Liver (tissue), 9 donors: ENCODE results near the gene SYNJ2. TPM values are rescaled to one million over a fixed set of nuclear protein-coding genes. Genes with fewer than 3 reads are reported as not detected.

ENCODE experiments used
- DNase-seq: peaks from one replicate; pipeline ENCODE4 v3.0.0-alpha.2; 2017; ENCODE audit warnings: low spot score
- H3K27ac ChIP-seq, 2 donors: one replicate each; pipeline ENCODE4 v1.7.0; 2013; ENCODE audit warnings: inconsistent platforms in 2 of 2, low read length in 2 of 2, control low read depth in 1 of 2, low read depth in 1 of 2, mild to moderate bottlenecking in 1 of 2
- H3K27me3 ChIP-seq, 4 donors: one replicate each; pipeline versions ENCODE4 v1.6.1 to v1.7.0; 2013; ENCODE audit warnings: low read length in 3 of 4, inconsistent platforms in 1 of 4, mild to moderate bottlenecking in 1 of 4, moderate library complexity in 1 of 4; ENCODE audit not compliant: control insufficient read depth in 4 of 4, insufficient read depth in 4 of 4
- H3K36me3 ChIP-seq, 4 donors: one replicate each; pipeline versions ENCODE4 v1.6.1 to v1.7.0; 2013; ENCODE audit warnings: low read length in 3 of 4, mild to moderate bottlenecking in 3 of 4, low read depth in 1 of 4, moderate library complexity in 1 of 4; ENCODE audit not compliant: control insufficient read depth in 4 of 4, insufficient read depth in 3 of 4
- H3K4me1 ChIP-seq, 4 donors: one replicate each; pipeline versions ENCODE4 v1.6.1 to v1.7.0; 2013; ENCODE audit warnings: low read length in 3 of 4, mild to moderate bottlenecking in 3 of 4, moderate library complexity in 1 of 4; ENCODE audit not compliant: control insufficient read depth in 4 of 4, insufficient read depth in 4 of 4
- H3K4me3 ChIP-seq, 3 donors: one replicate each; pipeline versions ENCODE4 v1.6.1 to v1.7.0; 2013; ENCODE audit warnings: low read length in 3 of 3, control low read depth in 1 of 3, low read depth in 1 of 3, mild to moderate bottlenecking in 1 of 3
- H3K9ac ChIP-seq, 2 donors: one replicate each; pipeline ENCODE4 v1.7.0; 2013; ENCODE audit warnings: low read length in 2 of 2, mild to moderate bottlenecking in 2 of 2, moderate library complexity in 2 of 2, control low read depth in 1 of 2, low read depth in 1 of 2
- H3K9me3 ChIP-seq, 4 donors: one replicate each; pipeline versions ENCODE4 v1.6.1 to v1.7.0; 2013; ENCODE audit warnings: low read length in 3 of 4; ENCODE audit not compliant: control insufficient read depth in 4 of 4
- EGR1 ChIP-seq, 2 donors: IDR thresholded peaks; 2 replicates each; pipeline ENCODE4 v1.6.1; 2016 to 2018; ENCODE audit warnings: antibody characterized with exemption in 2 of 2, low read depth in 2 of 2
- FOXA1 ChIP-seq: IDR thresholded peaks from 2 replicates; pipeline ENCODE4 v1.6.1; 2016; ENCODE audit warnings: antibody characterized with exemption
- FOXA2 ChIP-seq: IDR thresholded peaks from 2 replicates; pipeline ENCODE4 v1.6.1; 2016; ENCODE audit warnings: antibody characterized with exemption
- GABPA ChIP-seq, 2 donors: IDR thresholded peaks in 1 of 2; conservative IDR thresholded peaks in 1 of 2; 2 replicates each; pipeline ENCODE4 v1.6.1; 2016; ENCODE audit warnings: antibody characterized with exemption in 2 of 2, mild to moderate bottlenecking in 1 of 2, moderate library complexity in 1 of 2
- HNF4A ChIP-seq, 2 donors: conservative IDR thresholded peaks; 2 replicates each; pipeline ENCODE4 v1.6.1; 2016; ENCODE audit warnings: antibody characterized with exemption in 2 of 2, mild to moderate bottlenecking in 2 of 2
- HNF4G ChIP-seq: IDR thresholded peaks from 2 replicates; pipeline ENCODE4 v1.6.1; 2016; ENCODE audit warnings: antibody characterized with exemption
- JUND ChIP-seq, 2 donors: IDR thresholded peaks; 2 replicates each; pipeline ENCODE4 v1.6.1; 2016; ENCODE audit warnings: antibody characterized with exemption in 2 of 2
- NR2F2 ChIP-seq: IDR thresholded peaks from 2 replicates; pipeline ENCODE4 v1.6.1; 2016; ENCODE audit warnings: antibody characterized with exemption
- RAD21 ChIP-seq, 2 donors: IDR thresholded peaks; 2 replicates each; pipeline ENCODE4 v1.6.1; 2016; ENCODE audit warnings: antibody characterized with exemption in 2 of 2, mild to moderate bottlenecking in 2 of 2
- RXRA ChIP-seq, 2 donors: IDR thresholded peaks; 2 replicates each; pipeline ENCODE4 v1.6.1; 2017 to 2018; ENCODE audit warnings: antibody characterized with exemption in 2 of 2, mild to moderate bottlenecking in 1 of 2
- SP1 ChIP-seq: IDR thresholded peaks from 2 replicates; pipeline ENCODE4 v1.6.1; 2018; ENCODE audit warnings: antibody characterized with exemption, mild to moderate bottlenecking
- TAF1 ChIP-seq: conservative IDR thresholded peaks from 2 replicates; pipeline ENCODE4 v1.6.1; 2016; ENCODE audit warnings: antibody characterized with exemption, mild to moderate bottlenecking
- YY1 ChIP-seq: IDR thresholded peaks from 2 replicates; pipeline ENCODE4 v1.6.1; 2016; ENCODE audit warnings: antibody characterized with exemption, mild to moderate bottlenecking
- WGBS: extraction: QIAGEN DNeasy Blood & Tissue Kit; methylation state at CpG from one replicate; pipeline ENCODE4 v1.1.7; 2013; 5-methylcytosine and 5-hydroxymethylcytosine counted together
- polyA plus RNA-seq, 2 donors: library from polyadenylated mRNA; stranded (reverse) in 1 of 2; unstranded in 1 of 2; fragments of 200-250 nt in 1 of 2; fragments of >200 nt in 1 of 2; fragmentation: Nextera tagmentation in 1 of 2; extraction: Ambion mirVana in 1 of 2; gene quantifications; one replicate each; pipeline versions ENCODE4 v1.2.1 to v1.2.3, GENCODE V29; 2013 to 2015
- total RNA-seq, 2 donors: library from RNA; depleted of rRNA; stranded (reverse); fragments of >200 nt; gene quantifications; one replicate each; pipeline ENCODE4 v1.2.3, GENCODE V29; 2014
- TF ChIP-seq, protein P1 (sequence below): IDR thresholded peaks from 2 replicates; pipeline ENCODE4 v1.6.1; 2016; ENCODE audit warnings: antibody characterized with exemption, mild to moderate bottlenecking
- TF ChIP-seq, protein P2 (sequence below): fragments of 150-350 bp; IDR thresholded peaks from 2 replicates; pipeline ENCODE4 v1.5.1; 2017; ENCODE audit warnings: improper control_type of control experiment, low read depth, low read length; ENCODE audit not compliant: missing input control
- TF ChIP-seq, protein P3 (sequence below): IDR thresholded peaks from 2 replicates; pipeline ENCODE4 v1.6.1; 2016; ENCODE audit warnings: antibody characterized with exemption
- TF ChIP-seq, protein P4 (sequence below): IDR thresholded peaks from 2 replicates; pipeline ENCODE4 v1.6.1; 2016; ENCODE audit warnings: antibody characterized with exemption
- TF ChIP-seq, protein P5 (sequence below): IDR thresholded peaks from 2 replicates; pipeline ENCODE4 v1.6.1; 2016; ENCODE audit warnings: antibody characterized with exemption
- donor health status: healthy.
- donor health status: healthy.
- donor health status: healthy.
- donor health status: healthy.
- donor health status: healthy.

Gene SYNJ2
- total and polyA plus RNA-seq, 4 donors = 2.4 to 8.9 (median 3.2) TPM

DNA sequence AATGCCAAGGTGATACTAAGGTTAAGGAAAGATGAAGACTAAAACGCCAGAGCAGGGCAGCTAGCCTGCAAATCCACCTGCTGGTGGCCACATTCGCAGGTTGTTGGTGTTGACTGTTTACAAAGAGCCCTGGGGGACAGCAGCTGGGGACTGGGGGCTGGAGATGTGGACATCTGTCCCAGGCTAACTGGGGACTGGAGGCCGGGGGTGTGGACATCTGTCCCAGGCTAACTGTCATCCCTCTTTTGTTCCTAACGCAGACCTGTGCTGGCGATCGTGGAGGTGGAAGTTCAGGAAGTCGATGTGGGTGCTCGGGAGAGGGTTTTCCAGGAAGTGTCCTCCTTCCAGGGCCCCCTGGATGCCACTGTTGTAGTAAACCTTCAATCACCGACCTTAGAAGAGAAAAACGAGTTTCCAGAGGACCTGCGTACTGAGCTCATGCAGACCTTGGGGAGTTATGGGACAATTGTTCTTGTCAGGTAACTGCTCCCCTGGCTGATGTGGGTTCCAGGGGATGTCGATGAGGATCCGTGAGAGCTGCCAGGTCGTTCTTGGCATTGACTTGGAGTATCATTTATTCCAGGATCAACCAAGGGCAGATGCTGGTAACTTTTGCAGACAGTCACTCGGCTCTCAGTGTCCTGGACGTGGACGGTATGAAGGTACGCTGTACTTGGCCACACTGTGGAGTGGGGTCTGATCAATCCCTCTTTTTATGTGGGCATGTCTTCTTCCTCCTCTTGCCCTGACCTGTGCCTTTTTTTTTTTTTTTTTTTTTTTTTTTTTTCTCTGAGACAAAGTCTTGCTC, 99.4 kb downstream of the SYNJ2 start:
- no peak for TF ChIP-seq GABPA (IDR thresholded peaks at IDR 0.05 in 1 of 2, conservative IDR thresholded peaks at IDR 0.05 in 1 of 2)
- no peak for TF ChIP-seq EGR1 (IDR thresholded peaks at IDR 0.05; ENCODE audit: low read depth in 2 of 2)
- TF ChIP-seq RXRA (IDR thresholded peaks at IDR 0.05) = no peak
- no peak for TF ChIP-seq YY1
- TF ChIP-seq, protein P1, sequence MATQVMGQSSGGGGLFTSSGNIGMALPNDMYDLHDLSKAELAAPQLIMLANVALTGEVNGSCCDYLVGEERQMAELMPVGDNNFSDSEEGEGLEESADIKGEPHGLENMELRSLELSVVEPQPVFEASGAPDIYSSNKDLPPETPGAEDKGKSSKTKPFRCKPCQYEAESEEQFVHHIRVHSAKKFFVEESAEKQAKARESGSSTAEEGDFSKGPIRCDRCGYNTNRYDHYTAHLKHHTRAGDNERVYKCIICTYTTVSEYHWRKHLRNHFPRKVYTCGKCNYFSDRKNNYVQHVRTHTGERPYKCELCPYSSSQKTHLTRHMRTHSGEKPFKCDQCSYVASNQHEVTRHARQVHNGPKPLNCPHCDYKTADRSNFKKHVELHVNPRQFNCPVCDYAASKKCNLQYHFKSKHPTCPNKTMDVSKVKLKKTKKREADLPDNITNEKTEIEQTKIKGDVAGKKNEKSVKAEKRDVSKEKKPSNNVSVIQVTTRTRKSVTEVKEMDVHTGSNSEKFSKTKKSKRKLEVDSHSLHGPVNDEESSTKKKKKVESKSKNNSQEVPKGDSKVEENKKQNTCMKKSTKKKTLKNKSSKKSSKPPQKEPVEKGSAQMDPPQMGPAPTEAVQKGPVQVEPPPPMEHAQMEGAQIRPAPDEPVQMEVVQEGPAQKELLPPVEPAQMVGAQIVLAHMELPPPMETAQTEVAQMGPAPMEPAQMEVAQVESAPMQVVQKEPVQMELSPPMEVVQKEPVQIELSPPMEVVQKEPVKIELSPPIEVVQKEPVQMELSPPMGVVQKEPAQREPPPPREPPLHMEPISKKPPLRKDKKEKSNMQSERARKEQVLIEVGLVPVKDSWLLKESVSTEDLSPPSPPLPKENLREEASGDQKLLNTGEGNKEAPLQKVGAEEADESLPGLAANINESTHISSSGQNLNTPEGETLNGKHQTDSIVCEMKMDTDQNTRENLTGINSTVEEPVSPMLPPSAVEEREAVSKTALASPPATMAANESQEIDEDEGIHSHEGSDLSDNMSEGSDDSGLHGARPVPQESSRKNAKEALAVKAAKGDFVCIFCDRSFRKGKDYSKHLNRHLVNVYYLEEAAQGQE = no peak
- no peak for TF ChIP-seq FOXA2
- TF ChIP-seq, protein P2, sequence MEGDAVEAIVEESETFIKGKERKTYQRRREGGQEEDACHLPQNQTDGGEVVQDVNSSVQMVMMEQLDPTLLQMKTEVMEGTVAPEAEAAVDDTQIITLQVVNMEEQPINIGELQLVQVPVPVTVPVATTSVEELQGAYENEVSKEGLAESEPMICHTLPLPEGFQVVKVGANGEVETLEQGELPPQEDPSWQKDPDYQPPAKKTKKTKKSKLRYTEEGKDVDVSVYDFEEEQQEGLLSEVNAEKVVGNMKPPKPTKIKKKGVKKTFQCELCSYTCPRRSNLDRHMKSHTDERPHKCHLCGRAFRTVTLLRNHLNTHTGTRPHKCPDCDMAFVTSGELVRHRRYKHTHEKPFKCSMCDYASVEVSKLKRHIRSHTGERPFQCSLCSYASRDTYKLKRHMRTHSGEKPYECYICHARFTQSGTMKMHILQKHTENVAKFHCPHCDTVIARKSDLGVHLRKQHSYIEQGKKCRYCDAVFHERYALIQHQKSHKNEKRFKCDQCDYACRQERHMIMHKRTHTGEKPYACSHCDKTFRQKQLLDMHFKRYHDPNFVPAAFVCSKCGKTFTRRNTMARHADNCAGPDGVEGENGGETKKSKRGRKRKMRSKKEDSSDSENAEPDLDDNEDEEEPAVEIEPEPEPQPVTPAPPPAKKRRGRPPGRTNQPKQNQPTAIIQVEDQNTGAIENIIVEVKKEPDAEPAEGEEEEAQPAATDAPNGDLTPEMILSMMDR = no peak
- TF ChIP-seq, protein P3, sequence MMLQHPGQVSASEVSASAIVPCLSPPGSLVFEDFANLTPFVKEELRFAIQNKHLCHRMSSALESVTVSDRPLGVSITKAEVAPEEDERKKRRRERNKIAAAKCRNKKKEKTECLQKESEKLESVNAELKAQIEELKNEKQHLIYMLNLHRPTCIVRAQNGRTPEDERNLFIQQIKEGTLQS = no peak
- TF ChIP-seq, protein P4, sequence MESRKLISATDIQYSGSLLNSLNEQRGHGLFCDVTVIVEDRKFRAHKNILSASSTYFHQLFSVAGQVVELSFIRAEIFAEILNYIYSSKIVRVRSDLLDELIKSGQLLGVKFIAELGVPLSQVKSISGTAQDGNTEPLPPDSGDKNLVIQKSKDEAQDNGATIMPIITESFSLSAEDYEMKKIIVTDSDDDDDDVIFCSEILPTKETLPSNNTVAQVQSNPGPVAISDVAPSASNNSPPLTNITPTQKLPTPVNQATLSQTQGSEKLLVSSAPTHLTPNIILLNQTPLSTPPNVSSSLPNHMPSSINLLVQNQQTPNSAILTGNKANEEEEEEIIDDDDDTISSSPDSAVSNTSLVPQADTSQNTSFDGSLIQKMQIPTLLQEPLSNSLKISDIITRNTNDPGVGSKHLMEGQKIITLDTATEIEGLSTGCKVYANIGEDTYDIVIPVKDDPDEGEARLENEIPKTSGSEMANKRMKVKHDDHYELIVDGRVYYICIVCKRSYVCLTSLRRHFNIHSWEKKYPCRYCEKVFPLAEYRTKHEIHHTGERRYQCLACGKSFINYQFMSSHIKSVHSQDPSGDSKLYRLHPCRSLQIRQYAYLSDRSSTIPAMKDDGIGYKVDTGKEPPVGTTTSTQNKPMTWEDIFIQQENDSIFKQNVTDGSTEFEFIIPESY = no peak
- no peak for TF ChIP-seq FOXA1
- TF ChIP-seq RAD21 (IDR thresholded peaks at IDR 0.05) = no peak
- TF ChIP-seq HNF4G = no peak
- no peak for TF ChIP-seq SP1
- TF ChIP-seq HNF4A (conservative IDR thresholded peaks at IDR 0.05) = no peak
- TF ChIP-seq NR2F2 = no peak
- TF ChIP-seq TAF1 = no peak
- TF ChIP-seq, protein P5, sequence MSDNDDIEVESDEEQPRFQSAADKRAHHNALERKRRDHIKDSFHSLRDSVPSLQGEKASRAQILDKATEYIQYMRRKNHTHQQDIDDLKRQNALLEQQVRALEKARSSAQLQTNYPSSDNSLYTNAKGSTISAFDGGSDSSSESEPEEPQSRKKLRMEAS = no peak
- no peak for TF ChIP-seq JUND (IDR thresholded peaks at IDR 0.05)
- Histone ChIP-seq H3K36me3 (peaks cover 7 to 54% (median 21%) of the 10 kb centered on the region in 4 donors), H3K27me3 (no peaks in the 10 kb centered on the region), H3K27ac (no peak overlapping the region), H3K9me3 (no peaks in the 10 kb centered on the region), H3K4me1 (no peaks in the 10 kb centered on the region), H3K4me3 (no peak overlapping the region), H3K9ac (no peak overlapping the region)
- whole genome bisulfite sequencing = 88% methylated on average over 18 of the region's 18 CpGs
- no peak for DNase-seq
